ENCODE measurements around the gene FOXP1. TPM values are rescaled to one million over a fixed set of nuclear protein-coding genes. Genes with fewer than 3 reads are reported as not detected.
"Not testable (repeated sequence)": the region's sequence is repeated elsewhere in the genome, so short reads cannot be mapped to it uniquely, and the experiment has no call there.

FOXP1 gene
- total RNA-seq, 1 experiment from 2014 or later: 58.4 TPM

DNA sequence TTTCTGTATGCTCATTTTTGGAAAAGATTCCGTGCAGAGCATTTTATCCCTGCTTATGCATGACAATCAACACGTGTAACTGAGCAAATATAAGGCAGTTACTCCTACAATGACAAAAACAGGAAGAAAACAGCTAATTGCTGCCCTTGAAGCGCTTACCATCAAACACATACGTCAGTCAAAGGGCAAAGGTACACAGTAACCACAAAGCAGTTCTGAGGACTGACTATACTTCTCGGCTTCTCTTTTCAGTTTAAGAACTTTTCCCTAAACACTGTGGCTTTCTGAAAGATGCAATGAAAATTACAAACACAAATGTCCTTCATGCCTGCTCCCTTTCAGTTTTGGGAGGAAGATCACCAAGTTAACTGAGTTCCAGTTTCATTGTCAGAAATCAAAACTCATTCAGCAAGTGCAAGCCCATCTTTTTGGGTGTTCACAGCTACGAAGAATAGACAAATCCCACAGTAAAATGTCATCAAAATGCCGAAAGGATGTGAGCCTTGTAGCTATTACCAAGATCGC is 602.8 kb downstream of the FOXP1 start:
- DNase-seq (ENCODE audit: low spot score): no peak
- Histone ChIP-seq H3K4me3 (ENCODE audit: low read depth, low read length, poor library complexity, severe bottlenecking) (no peak overlapping the region), H3K9me3 (ENCODE audit: low read depth, low read length, poor library complexity, severe bottlenecking) (no peaks in the 10 kb centered on the region), H3K4me1 (ENCODE audit: insufficient read depth, low read length, poor library complexity, severe bottlenecking) (peaks cover 37% of the 10 kb centered on the region), H3K27ac (ENCODE audit: low read depth, low read length, poor library complexity, severe bottlenecking) (no peak overlapping the region), H3K27me3 (replicated peaks; ENCODE audit: insufficient read depth, low read depth, low read length, poor library complexity) (no peaks in the 10 kb centered on the region), H3K36me3 (ENCODE audit: insufficient read depth, low read length, poor library complexity, severe bottlenecking) (peaks cover 17% of the 10 kb centered on the region)
- no TSS peak for BruUV-seq (replicated peaks)
- TF ChIP-seq, protein P1, sequence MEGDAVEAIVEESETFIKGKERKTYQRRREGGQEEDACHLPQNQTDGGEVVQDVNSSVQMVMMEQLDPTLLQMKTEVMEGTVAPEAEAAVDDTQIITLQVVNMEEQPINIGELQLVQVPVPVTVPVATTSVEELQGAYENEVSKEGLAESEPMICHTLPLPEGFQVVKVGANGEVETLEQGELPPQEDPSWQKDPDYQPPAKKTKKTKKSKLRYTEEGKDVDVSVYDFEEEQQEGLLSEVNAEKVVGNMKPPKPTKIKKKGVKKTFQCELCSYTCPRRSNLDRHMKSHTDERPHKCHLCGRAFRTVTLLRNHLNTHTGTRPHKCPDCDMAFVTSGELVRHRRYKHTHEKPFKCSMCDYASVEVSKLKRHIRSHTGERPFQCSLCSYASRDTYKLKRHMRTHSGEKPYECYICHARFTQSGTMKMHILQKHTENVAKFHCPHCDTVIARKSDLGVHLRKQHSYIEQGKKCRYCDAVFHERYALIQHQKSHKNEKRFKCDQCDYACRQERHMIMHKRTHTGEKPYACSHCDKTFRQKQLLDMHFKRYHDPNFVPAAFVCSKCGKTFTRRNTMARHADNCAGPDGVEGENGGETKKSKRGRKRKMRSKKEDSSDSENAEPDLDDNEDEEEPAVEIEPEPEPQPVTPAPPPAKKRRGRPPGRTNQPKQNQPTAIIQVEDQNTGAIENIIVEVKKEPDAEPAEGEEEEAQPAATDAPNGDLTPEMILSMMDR (conservative IDR thresholded peaks at IDR 0.05; ENCODE audit: low read depth, low read length): no peak
- TF ChIP-seq EZH2 (IDR thresholded peaks at IDR 0.05; ENCODE audit: borderline replicate concordance, low read depth, low read length, poor library complexity, severe bottlenecking): no peak
- POLR2A ChIA-PET (ENCODE audit: low non-redundant PET): no interaction called here
- CTCF ChIA-PET: interaction anchor here (0.6 kb wide), 1 partner anchor 431 kb away, joined by 3 read pairs; no protein-coding TSS in a partner anchor
- intact Hi-C loops (cut with micrococcal nuclease; ENCODE audit: unreplicated experiment): no loop called here

DNA sequence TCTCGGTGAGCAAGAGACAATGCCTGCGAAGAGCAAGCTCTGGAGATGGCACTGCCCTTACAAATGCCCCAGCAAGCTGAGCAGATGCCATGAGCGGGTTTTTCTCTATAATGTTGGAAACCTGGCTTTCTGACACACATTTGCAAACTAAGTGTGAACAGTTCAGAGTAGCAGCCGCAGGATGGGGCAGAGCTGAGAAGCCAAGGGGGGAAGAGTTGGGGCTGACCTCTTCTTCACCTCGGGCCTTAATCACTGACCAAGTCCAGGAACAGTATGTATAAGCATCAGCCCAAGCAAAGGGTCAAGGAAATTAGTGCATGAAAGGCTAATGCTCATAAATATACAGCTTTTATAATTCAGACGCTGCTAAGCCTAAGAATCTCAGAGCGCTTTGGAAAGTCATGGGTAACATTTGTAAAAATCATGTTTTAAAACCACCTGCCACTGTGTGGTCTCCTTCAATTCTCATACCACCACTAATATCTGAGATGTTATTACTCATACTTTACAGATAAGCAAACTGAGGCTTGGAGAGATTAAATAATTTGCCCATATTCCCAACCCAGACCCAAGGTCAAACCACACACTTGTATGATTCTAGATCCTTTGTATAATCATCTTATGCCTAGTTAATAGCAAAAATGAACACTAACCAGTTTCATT is 603.4 kb downstream of the FOXP1 start:
- TF ChIP-seq EZH2 (IDR thresholded peaks at IDR 0.05; ENCODE audit: borderline replicate concordance, low read depth, low read length, poor library complexity, severe bottlenecking): no peak
- TF ChIP-seq, protein P1 (conservative IDR thresholded peaks at IDR 0.05; ENCODE audit: low read depth, low read length): no peak
- ChIA-PET POLR2A (ENCODE audit: low non-redundant PET) (no interaction called here), CTCF (no interaction called here)
- Histone ChIP-seq H3K4me3 (ENCODE audit: low read depth, low read length, poor library complexity, severe bottlenecking) (no peak overlapping the region), H3K9me3 (ENCODE audit: low read depth, low read length, poor library complexity, severe bottlenecking) (no peaks in the 10 kb centered on the region), H3K27me3 (replicated peaks; ENCODE audit: insufficient read depth, low read depth, low read length, poor library complexity) (no peaks in the 10 kb centered on the region), H3K36me3 (ENCODE audit: insufficient read depth, low read length, poor library complexity, severe bottlenecking) (peaks cover 23% of the 10 kb centered on the region), H3K4me1 (ENCODE audit: insufficient read depth, low read length, poor library complexity, severe bottlenecking) (peaks cover 37% of the 10 kb centered on the region), H3K27ac (ENCODE audit: low read depth, low read length, poor library complexity, severe bottlenecking) (no peak overlapping the region)
- DNase-seq (ENCODE audit: low spot score): no peak
- no TSS peak for BruUV-seq (replicated peaks)
- intact Hi-C loops (cut with micrococcal nuclease; ENCODE audit: unreplicated experiment): no loop called here

DNA sequence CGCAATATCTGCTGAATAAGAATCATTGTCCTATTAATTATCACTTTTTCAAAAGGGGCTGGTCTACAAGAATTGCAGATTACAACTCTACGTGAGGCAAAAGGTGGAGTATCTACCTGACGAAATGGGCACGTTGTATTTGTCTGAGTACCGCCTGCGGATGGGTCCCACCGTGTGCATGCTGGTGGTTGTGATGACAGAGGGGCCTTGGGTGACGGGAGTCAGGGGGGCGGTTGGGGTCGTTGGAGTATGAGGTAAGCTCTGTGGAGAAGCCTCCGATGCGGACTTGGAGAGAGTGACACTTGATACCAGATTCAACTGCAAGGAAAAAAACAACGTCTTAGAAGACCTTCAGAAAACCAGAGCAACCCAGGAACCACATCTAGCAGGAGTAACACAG is 605.8 kb downstream of the FOXP1 start:
- ChIA-PET POLR2A (ENCODE audit: low non-redundant PET) (no interaction called here), CTCF (no interaction called here)
- Histone ChIP-seq H3K36me3 (ENCODE audit: insufficient read depth, low read length, poor library complexity, severe bottlenecking) (peaks cover 19% of the 10 kb centered on the region), H3K27ac (ENCODE audit: low read depth, low read length, poor library complexity, severe bottlenecking) (no peak overlapping the region), H3K9me3 (ENCODE audit: low read depth, low read length, poor library complexity, severe bottlenecking) (no peaks in the 10 kb centered on the region), H3K4me3 (ENCODE audit: low read depth, low read length, poor library complexity, severe bottlenecking) (no peak overlapping the region), H3K4me1 (ENCODE audit: insufficient read depth, low read length, poor library complexity, severe bottlenecking) (peaks cover 24% of the 10 kb centered on the region), H3K27me3 (replicated peaks; ENCODE audit: insufficient read depth, low read depth, low read length, poor library complexity) (no peaks in the 10 kb centered on the region)
- no peak for TF ChIP-seq EZH2 (IDR thresholded peaks at IDR 0.05; ENCODE audit: borderline replicate concordance, low read depth, low read length, poor library complexity, severe bottlenecking)
- TF ChIP-seq, protein P1 (conservative IDR thresholded peaks at IDR 0.05; ENCODE audit: low read depth, low read length): no peak
- DNase-seq (ENCODE audit: low spot score): no peak
- no TSS peak for BruUV-seq (replicated peaks)
- intact Hi-C loops (cut with micrococcal nuclease; ENCODE audit: unreplicated experiment): no loop called here

DNA sequence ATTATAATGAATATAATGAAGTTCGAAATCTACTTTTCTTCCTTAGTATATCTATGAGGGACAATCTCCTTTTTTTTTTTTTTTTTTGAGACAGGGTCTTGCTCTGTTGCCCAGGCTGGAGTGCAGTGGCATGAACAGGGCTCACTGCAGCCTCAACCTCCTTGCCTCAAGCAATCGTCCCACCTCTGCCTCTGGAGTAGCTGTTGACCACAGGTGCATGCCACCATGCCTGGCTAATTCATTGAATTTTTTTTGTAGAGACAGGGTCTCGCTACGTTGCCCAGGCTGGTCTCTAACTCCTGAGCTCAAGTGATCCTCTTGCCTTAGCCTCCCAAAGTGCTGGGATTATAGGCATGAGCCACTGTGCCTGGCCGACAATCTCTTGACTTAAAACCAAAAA is 607.5 kb downstream of the FOXP1 start:
- POLR2A ChIA-PET (ENCODE audit: low non-redundant PET); H3K4me1 ChIP-seq (ENCODE audit: insufficient read depth, low read length, poor library complexity, severe bottlenecking); intact Hi-C loops (cut with micrococcal nuclease; ENCODE audit: unreplicated experiment); H3K9me3 ChIP-seq (ENCODE audit: low read depth, low read length, poor library complexity, severe bottlenecking); DNase-seq (ENCODE audit: low spot score); H3K27me3 ChIP-seq (replicated peaks; ENCODE audit: insufficient read depth, low read depth, low read length, poor library complexity); H3K4me3 ChIP-seq (ENCODE audit: low read depth, low read length, poor library complexity, severe bottlenecking); H3K27ac ChIP-seq (ENCODE audit: low read depth, low read length, poor library complexity, severe bottlenecking); CTCF ChIA-PET; BruUV-seq (replicated peaks): not testable (repeated sequence)
- peaks cover 19% of the 10 kb centered on the region for H3K36me3 ChIP-seq (ENCODE audit: insufficient read depth, low read length, poor library complexity, severe bottlenecking)
